T-helper 2 cell treated with Interferon-gamma antibody and Interleukin-4, amounts not matched to agents 5 μg/mL and 100 μg/mL, for 36 hours (primary cell): ENCODE results near the gene GALNT2.
A peak's percentile ranks its signal among the peaks of the same experiment; 100 is the strongest.

Experiments used
- DNase-seq: peaks from one replicate; pipeline ENCODE4 v3.0.0; 2021; ENCODE audit warnings: low spot score
- H3K27ac Mint-ChIP-seq: one replicate; pipeline ENCODE4 v1.8.0; 2021; ENCODE audit warnings: mild to moderate bottlenecking, mixed read lengths
- H3K27me3 Mint-ChIP-seq: one replicate; pipeline ENCODE4 v1.8.0; 2021; ENCODE audit warnings: low read depth, mixed read lengths
- H3K36me3 Mint-ChIP-seq: one replicate; pipeline ENCODE4 v1.8.0; 2021; ENCODE audit warnings: low read depth, mixed read lengths
- H3K4me1 Mint-ChIP-seq: one replicate; pipeline ENCODE4 v1.8.0; 2021; ENCODE audit warnings: low read depth, mixed read lengths
- H3K4me3 Mint-ChIP-seq: one replicate; pipeline ENCODE4 v1.8.0; 2022; ENCODE audit warnings: mild to moderate bottlenecking, moderate library complexity, mixed read lengths
- H3K9me3 Mint-ChIP-seq: one replicate; pipeline ENCODE4 v1.8.0; 2021; ENCODE audit warnings: mixed read lengths

GALNT2 gene

GRCh38 chr1:230123280-230124185 lies 56.5 kb downstream of the GALNT2 start:
- peak; percentile 55 for DNase-seq
- Mint-ChIP-seq H3K4me3 (peak overlapping the region; percentile 42), H3K4me1 (peaks cover 57% of the 10 kb centered on the region), H3K27ac (peak overlapping the region; percentile 79), H3K36me3 (peaks cover 2% of the 10 kb centered on the region), H3K9me3 (no peaks in the 10 kb centered on the region), H3K27me3 (no peaks in the 10 kb centered on the region)

DNA sequence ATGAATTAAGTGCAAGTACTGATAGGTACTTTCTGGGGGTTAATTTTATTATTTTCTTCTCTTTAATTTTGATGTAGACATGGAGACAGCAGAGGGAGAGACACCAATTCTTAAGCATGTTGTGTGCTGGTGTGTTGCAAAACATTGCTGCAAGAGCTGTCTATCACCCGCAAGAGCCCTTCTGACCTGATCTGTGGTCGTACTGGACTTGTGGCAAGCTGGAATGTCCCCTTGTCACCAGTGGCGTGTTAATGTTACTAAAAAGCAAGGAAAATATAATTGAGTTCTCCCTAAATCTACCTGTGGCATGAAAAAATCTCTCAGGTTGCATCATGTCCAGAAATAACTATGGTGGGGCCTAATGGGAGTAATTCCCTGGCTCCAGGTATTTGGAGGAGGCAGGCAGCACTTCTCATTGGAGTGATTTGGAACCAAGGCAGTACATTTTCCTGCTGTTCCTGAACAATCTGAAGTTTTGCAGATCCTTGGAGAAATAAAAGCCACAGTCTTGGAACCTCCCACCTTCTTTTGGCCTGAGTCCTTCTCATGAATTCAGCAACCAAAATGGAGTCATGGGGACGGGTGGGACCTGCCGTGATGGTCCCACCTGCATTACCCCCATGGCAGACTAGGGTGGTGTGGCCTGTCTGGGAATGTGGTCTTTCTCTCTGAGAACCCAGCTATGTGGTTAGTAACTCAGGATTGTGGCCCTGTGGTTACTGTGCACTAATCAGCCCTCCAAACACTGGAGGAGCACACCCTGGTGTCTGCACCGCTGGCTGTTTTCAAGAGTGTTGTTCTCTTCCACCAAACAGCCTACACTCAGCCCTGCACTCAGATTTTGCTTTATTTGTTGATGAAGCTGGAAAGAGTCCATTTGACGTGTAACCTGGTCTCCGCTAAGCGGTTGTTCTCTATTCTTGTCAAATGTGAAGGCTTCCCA lies 57.4 kb downstream of the GALNT2 start:
- Mint-ChIP-seq H3K27me3 (no peaks in the 10 kb centered on the region), H3K9me3 (no peaks in the 10 kb centered on the region), H3K4me3 (peak overlapping the region; percentile 53), H3K4me1 (peaks cover 57% of the 10 kb centered on the region), H3K27ac (peak overlapping the region; percentile 79), H3K36me3 (peaks cover 2% of the 10 kb centered on the region)
- no peak for DNase-seq

DNA sequence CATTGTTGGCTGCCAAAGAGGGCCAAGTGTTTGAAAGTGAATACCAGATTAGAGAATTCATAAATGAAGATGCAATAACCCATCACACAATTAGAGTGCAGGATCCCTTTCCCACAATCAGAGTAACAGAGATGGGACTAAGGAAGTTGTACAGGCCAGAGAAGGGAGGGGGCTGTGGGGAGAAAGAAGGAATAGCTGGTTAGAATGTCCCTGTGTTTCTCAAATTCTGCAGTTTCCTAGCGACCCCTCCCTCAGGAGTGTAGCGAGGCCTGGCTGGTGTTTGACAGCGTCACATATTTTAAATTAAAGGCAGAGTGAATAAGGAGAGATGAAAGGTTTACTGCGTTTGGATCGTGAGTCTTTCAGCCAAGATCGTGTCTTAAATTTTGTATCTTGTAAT lies 58.1 kb downstream of the GALNT2 start:
- Mint-ChIP-seq H3K36me3 (peaks cover 2% of the 10 kb centered on the region), H3K27ac (peak overlapping the region; percentile 51), H3K27me3 (no peaks in the 10 kb centered on the region), H3K4me3 (peak overlapping the region; percentile 53), H3K4me1 (peaks cover 57% of the 10 kb centered on the region), H3K9me3 (no peaks in the 10 kb centered on the region)
- DNase-seq: no peak

DNA sequence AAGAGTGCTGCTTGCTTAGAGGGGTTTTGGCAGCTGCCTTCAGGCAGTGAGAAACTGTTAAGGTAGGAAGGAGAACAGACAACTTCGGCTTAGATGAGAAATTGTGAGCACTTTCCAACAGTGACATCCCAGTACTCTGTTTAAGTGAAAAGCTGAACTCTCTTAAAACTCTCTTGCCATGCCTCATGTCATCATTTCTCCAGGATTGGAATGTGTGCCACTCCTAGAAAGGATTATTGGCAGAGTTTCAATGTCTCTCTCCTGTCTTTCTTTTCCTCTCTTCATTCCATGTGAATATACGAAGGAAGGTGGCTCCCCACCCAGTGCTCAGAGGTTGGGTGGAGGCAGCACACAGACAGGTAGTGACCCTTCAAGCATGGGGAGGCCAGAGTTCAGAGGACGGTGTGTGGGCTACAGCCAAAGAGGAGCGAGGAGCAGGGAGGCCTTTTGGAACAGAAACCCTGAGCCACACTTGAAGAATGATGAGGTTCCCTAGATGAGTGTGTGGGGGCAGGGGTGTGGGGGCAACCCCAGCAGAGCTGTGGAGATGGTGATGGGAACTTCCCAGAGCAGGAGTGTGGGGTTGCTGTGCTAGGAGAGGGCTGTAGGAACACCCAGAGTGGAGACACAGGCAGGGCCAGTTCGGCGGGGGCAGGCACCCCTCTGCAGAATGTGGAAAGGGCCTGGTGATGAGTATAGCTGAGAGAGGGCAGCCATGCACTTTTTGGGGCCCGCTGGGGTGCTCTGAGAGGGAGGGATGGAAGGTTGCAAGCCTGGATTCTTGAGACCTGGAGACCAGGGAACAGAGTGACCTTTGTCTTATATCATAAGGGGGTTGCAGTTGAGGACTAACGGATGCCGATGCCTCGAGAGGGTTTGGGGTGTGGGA lies 58.8 kb downstream of the GALNT2 start:
- DNase-seq: peak; percentile 26
- Mint-ChIP-seq H3K9me3 (no peaks in the 10 kb centered on the region), H3K4me3 (peak overlapping the region; percentile 27), H3K36me3 (peaks cover 2% of the 10 kb centered on the region), H3K27ac (peak overlapping the region; percentile 55), H3K4me1 (peaks cover 52% of the 10 kb centered on the region), H3K27me3 (no peaks in the 10 kb centered on the region)

DNA sequence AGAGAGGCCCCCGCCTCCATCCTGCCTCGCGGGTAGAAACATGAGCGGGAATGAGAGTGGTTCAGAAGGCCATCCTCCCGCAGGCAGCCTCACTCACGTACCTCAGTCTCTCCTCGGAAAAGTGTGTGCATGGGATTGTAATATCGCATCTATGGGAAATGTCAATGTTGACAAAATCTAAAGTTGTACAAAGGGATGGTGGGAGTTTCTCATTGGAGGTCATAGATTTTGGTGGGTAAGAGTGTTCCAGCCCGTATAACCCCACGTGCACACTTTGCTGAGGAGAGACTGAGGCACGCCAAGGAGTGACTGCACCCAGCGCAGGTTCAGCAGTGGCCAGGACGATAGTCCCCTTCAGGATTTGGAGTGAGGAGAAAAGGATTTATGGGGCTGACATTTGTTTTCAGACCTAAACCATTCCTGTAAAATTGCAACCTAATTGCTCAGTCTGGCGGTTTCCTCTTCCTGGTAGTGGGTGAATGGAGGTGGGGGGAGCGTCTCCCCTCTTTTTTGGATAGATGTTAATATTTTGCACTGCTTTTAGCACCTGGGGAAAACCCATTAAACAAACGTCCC lies 59.6 kb downstream of the GALNT2 start:
- Mint-ChIP-seq H3K9me3 (no peaks in the 10 kb centered on the region), H3K27me3 (no peaks in the 10 kb centered on the region), H3K4me1 (peaks cover 50% of the 10 kb centered on the region), H3K4me3 (peak overlapping the region; percentile 69), H3K36me3 (no peaks in the 10 kb centered on the region), H3K27ac (peak overlapping the region; percentile 60)
- DNase-seq: no peak

DNA sequence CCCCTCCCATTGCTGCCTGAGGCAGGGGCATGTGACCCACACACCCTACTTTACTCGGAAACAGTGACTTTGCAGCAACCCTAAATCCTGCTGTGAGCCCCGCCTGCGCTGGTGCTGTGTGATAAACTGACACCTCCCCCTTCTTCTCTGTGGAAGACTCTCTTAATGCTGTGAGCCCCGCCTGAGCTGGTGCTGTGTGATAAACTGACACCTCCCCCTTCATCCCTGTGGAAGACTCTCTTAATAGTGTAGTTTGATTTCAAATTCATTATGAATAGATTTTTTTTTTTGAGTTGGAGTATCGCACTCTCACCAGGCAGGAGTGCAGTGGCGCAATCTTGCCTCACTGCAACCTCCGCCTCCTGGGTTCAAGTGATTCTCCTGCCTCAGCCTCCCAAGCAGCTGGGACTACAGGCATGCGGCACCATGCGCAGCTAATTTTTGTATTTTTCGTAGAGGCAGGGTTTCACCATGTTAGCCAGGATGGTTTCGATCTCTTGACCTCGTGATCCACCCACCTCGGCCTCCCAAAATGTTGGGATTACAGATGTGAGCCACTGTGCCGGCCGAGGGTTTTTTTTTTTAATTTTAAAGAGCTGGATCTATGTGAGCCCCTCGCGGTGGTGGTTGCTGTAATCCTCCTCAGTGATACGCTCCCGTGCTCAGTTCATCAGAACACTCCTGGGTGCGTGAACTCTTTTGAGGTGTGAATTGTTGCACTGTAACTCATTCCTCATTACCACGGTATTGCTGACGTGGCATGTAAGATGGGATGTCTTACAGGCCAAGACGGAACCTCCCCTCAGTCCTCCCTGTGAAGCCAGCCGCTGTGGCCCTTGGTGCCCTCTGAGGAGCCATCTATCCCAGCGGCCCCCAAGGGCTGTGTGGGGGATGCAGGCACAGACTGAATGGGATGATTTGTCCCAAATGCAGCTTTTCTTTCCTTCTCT lies 60.3 kb downstream of the GALNT2 start:
- Mint-ChIP-seq H3K4me1 (peaks cover 48% of the 10 kb centered on the region), H3K27ac (peak overlapping the region; percentile 60), H3K9me3 (no peaks in the 10 kb centered on the region), H3K4me3 (peak overlapping the region; percentile 69), H3K36me3 (no peaks in the 10 kb centered on the region), H3K27me3 (no peaks in the 10 kb centered on the region)
- peak; percentile 58 for DNase-seq

- no peak overlapping the region for H3K27ac Mint-ChIP-seq
Measured at GRCh38 chr1:230128569-230129285, 61.7 kb downstream of the GALNT2 start.

GRCh38 chr1:230129341-230129740 lies 62.3 kb downstream of the GALNT2 start:
- H3K27me3 Mint-ChIP-seq: no peaks in the 10 kb centered on the region
- H3K4me1 Mint-ChIP-seq: peaks cover 35% of the 10 kb centered on the region
- no peaks in the 10 kb centered on the region for H3K36me3 Mint-ChIP-seq
- H3K27ac Mint-ChIP-seq: no peak overlapping the region
- no peak overlapping the region for H3K4me3 Mint-ChIP-seq
- no peaks in the 10 kb centered on the region for H3K9me3 Mint-ChIP-seq
- no peak for DNase-seq

More at GRCh38 chr1:230128569-230129285, 61.7 kb downstream of the GALNT2 start:
- H3K4me3 Mint-ChIP-seq: no peak overlapping the region
- H3K36me3 Mint-ChIP-seq: no peaks in the 10 kb centered on the region
- H3K9me3 Mint-ChIP-seq: no peaks in the 10 kb centered on the region
- DNase-seq: no peak
- peaks cover 41% of the 10 kb centered on the region for H3K4me1 Mint-ChIP-seq
- H3K27me3 Mint-ChIP-seq: no peaks in the 10 kb centered on the region

DNA sequence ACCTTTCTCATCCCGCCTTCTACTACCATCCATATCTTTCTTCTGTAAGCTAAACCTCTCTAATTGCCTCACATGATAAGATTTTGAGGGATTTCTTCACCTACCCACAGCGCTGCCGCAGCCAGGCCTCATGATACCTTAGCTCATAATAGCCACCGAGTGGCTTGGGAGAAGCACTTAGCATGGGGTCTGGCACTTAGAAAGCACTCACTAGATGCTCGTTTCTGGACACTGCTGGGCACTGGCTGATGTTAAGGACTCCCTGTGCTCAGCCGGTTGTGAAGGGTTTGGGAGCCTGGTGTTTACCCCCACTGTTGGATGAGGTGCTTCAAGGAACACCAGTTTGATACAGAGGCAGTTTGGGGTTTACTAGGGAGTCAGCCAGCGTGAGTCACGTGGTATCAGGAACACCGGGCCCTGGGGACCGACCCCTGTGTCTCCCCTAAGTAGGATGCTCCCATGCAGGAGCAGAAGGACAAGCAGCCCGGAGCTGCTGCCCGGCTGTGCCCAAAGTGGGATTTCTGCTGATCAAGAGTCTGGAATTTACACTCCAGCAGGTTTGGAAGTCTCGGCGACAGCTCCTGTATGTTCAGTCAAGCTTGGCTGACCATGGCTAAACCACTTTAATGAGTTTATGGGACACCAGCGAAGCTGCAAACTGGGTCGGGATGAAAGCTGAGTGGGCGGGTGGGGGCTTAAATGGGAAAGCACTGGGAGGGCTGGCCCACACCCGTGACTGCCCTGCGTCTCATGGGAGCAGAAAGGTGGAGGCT lies 63.3 kb downstream of the GALNT2 start:
- Mint-ChIP-seq H3K27ac (no peak overlapping the region), H3K27me3 (no peaks in the 10 kb centered on the region), H3K9me3 (no peaks in the 10 kb centered on the region), H3K4me3 (no peak overlapping the region), H3K36me3 (no peaks in the 10 kb centered on the region), H3K4me1 (peaks cover 25% of the 10 kb centered on the region)
- DNase-seq: no peak

- no peak for DNase-seq
- Mint-ChIP-seq H3K4me1 (peaks cover 14% of the 10 kb centered on the region), H3K9me3 (no peaks in the 10 kb centered on the region), H3K4me3 (no peak overlapping the region), H3K36me3 (no peaks in the 10 kb centered on the region), H3K27me3 (no peaks in the 10 kb centered on the region), H3K27ac (no peak overlapping the region)
Measured at GRCh38 chr1:230131457-230131856, 64.4 kb downstream of the GALNT2 start.

GRCh38 chr1:230132758-230133157 lies 65.7 kb downstream of the GALNT2 start:
- Mint-ChIP-seq H3K27me3 (no peaks in the 10 kb centered on the region), H3K4me3 (no peak overlapping the region), H3K4me1 (peaks cover 6% of the 10 kb centered on the region), H3K9me3 (no peaks in the 10 kb centered on the region), H3K27ac (no peak overlapping the region), H3K36me3 (no peaks in the 10 kb centered on the region)
- DNase-seq: no peak
